GM23248 (cell line): ENCODE data around the gene PARP11.

Experiments used
- EZH2 ChIP-seq: fragments of 200-600 bp; sonication (generic); IDR thresholded peaks from 2 replicates; pipeline ENCODE4 v1.6.1; 2018; ENCODE audit warnings: antibody characterized with exemption, mild to moderate bottlenecking; ENCODE audit not compliant: insufficient read depth, poor library complexity, severe bottlenecking
- EZH2phosphoT487 ChIP-seq: fragments of 200-600 bp; sonication (generic); IDR thresholded peaks from 2 replicates; pipeline ENCODE4 v1.6.1; 2018; ENCODE audit warnings: antibody characterized with exemption, moderate library complexity, mild to moderate bottlenecking, low read depth; ENCODE audit not compliant: insufficient read depth

- TF ChIP-seq EZH2phosphoT487 (no peak), EZH2 (no peak)
Observed at GRCh38 chr12:3810016-3810370, 63.2 kb downstream of the PARP11 start.
